K562 (cell line): Measurements from ENCODE around the gene TRANK1.

Experiments used
- ARID3A ChIP-seq: IDR thresholded peaks from 2 replicates; pipeline ENCODE4 v1.6.1; 2012; ENCODE audit warnings: low read depth, low read length, improper control_type of control experiment, borderline replicate concordance
- CBX2 ChIP-seq: fragments of 200-600 bp; sonication (generic); IDR thresholded peaks from one replicate; pipeline ENCODE4 v1.6.1; 2012; ENCODE audit warnings: mild to moderate bottlenecking, low read length, inconsistent platforms; ENCODE audit not compliant: insufficient read depth, poor library complexity, severe bottlenecking
- NCOA1 ChIP-seq: fragments of 450-650 bp; IDR thresholded peaks from 2 replicates; pipeline ENCODE4 v1.6.1; 2016; ENCODE audit warnings: low read depth
- NFYB ChIP-seq: IDR thresholded peaks from 2 replicates; pipeline ENCODE4 v1.6.1; 2011; ENCODE audit warnings: mild to moderate bottlenecking, moderate library complexity; ENCODE audit not compliant: insufficient read length; ENCODE audit errors: extremely low read depth
- POLR2AphosphoS5 ChIP-seq: IDR thresholded peaks from 2 replicates; pipeline ENCODE4 v1.6.1; 2011; ENCODE audit warnings: mild to moderate bottlenecking, low read depth, low read length, moderate library complexity; ENCODE audit not compliant: control insufficient read depth, insufficient read depth
- POLR3A ChIP-seq: IDR thresholded peaks from 2 replicates; pipeline ENCODE4 v1.6.1; 2011; ENCODE audit warnings: borderline replicate concordance, mild to moderate bottlenecking, moderate library complexity; ENCODE audit not compliant: insufficient read length, insufficient read depth; ENCODE audit errors: extremely low read depth
- SIX5 ChIP-seq, 2 experiments: IDR thresholded peaks; 2 replicates each; pipeline ENCODE4 v1.6.1; 2011; ENCODE audit warnings: low read length in 2 of 2, borderline replicate concordance in 1 of 2, low read depth in 1 of 2, mild to moderate bottlenecking in 1 of 2, moderate library complexity in 1 of 2; ENCODE audit not compliant: insufficient read depth in 1 of 2
- TF ChIP-seq, protein P1 (sequence below): IDR thresholded peaks from 3 replicates; pipeline ENCODE4 v1.6.1; 2011; ENCODE audit warnings: borderline replicate concordance, mild to moderate bottlenecking; ENCODE audit not compliant: insufficient read length, insufficient read depth
- TF ChIP-seq, protein P2 (sequence below): sonication (generic); formaldehyde crosslinking; IDR thresholded peaks from 2 replicates; pipeline ENCODE4 v1.8.1; 2023; ENCODE audit warnings: missing genetic modification reagents, mild to moderate bottlenecking, borderline replicate concordance

DNA sequence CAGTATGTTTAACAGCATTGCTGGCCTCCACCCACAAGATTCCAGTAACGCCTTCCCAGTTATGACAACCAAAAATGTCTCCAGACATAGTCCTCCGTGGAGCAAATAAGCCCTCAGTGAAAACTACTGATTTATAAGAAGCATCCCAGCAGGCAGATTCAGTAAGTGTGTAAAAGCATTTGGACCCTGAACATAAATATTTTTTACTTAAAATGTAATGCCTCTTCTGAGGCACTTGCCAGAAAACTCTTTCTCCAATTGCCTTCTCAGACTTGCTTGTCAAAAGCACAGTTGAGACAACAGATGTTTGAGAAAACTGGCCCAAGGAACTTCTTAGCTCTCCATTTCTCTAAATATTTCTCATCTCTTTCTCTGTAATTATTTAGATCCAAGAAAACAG, 148.7 kb downstream of the TRANK1 start:
- no peak for TF ChIP-seq CBX2
- TF ChIP-seq POLR3A: no peak
- no peak for TF ChIP-seq SIX5 (IDR thresholded peaks at IDR 0.05; ENCODE audit: borderline replicate concordance in 1 of 2, insufficient read depth in 1 of 2, low read depth in 1 of 2, low read length in 2 of 2)
- no peak for TF ChIP-seq NFYB
- TF ChIP-seq, protein P1, sequence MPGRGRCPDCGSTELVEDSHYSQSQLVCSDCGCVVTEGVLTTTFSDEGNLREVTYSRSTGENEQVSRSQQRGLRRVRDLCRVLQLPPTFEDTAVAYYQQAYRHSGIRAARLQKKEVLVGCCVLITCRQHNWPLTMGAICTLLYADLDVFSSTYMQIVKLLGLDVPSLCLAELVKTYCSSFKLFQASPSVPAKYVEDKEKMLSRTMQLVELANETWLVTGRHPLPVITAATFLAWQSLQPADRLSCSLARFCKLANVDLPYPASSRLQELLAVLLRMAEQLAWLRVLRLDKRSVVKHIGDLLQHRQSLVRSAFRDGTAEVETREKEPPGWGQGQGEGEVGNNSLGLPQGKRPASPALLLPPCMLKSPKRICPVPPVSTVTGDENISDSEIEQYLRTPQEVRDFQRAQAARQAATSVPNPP: no peak
- no peak for TF ChIP-seq POLR2AphosphoS5
- no peak for TF ChIP-seq ARID3A
- TF ChIP-seq, protein P2, sequence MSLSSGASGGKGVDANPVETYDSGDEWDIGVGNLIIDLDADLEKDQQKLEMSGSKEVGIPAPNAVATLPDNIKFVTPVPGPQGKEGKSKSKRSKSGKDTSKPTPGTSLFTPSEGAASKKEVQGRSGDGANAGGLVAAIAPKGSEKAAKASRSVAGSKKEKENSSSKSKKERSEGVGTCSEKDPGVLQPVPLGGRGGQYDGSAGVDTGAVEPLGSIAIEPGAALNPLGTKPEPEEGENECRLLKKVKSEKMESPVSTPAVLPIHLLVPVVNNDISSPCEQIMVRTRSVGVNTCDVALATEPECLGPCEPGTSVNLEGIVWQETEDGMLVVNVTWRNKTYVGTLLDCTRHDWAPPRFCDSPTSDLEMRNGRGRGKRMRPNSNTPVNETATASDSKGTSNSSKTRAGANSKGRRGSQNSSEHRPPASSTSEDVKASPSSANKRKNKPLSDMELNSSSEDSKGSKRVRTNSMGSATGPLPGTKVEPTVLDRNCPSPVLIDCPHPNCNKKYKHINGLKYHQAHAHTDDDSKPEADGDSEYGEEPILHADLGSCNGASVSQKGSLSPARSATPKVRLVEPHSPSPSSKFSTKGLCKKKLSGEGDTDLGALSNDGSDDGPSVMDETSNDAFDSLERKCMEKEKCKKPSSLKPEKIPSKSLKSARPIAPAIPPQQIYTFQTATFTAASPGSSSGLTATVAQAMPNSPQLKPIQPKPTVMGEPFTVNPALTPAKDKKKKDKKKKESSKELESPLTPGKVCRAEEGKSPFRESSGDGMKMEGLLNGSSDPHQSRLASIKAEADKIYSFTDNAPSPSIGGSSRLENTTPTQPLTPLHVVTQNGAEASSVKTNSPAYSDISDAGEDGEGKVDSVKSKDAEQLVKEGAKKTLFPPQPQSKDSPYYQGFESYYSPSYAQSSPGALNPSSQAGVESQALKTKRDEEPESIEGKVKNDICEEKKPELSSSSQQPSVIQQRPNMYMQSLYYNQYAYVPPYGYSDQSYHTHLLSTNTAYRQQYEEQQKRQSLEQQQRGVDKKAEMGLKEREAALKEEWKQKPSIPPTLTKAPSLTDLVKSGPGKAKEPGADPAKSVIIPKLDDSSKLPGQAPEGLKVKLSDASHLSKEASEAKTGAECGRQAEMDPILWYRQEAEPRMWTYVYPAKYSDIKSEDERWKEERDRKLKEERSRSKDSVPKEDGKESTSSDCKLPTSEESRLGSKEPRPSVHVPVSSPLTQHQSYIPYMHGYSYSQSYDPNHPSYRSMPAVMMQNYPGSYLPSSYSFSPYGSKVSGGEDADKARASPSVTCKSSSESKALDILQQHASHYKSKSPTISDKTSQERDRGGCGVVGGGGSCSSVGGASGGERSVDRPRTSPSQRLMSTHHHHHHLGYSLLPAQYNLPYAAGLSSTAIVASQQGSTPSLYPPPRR (CRISPR knock-in tag): no peak
- TF ChIP-seq NCOA1: no peak
